ENCODE data around the gene NUTM2F.
"Not testable (repeated sequence)": the region's sequence is repeated elsewhere in the genome, so short reads cannot be mapped to it uniquely, and the experiment has no call there.

GRCh38 chr9:94317949-94318657, 10.3 kb downstream of the NUTM2F start:
- not testable (repeated sequence) for TF ChIP-seq CTCF (IDR thresholded peaks at IDR 0.05; ENCODE audit: extremely low read depth in 1 of 2, insufficient read depth in 1 of 2, low read depth in 1 of 2, low read length in 2 of 2); POLR2AphosphoS5 (IDR thresholded peaks at IDR 0.05; ENCODE audit: insufficient read depth, low read depth, low read length); JUN (IDR thresholded peaks at IDR 0.05; ENCODE audit: borderline replicate concordance, insufficient read depth, insufficient read length, low read depth); POLR2A (IDR thresholded peaks at IDR 0.05; ENCODE audit: low read depth, low read length)
